ENCODE results near the gene ACOT7. TPM values are rescaled to one million over a fixed set of nuclear protein-coding genes. Genes with fewer than 3 reads are reported as not detected.

Gene ACOT7
- total RNA-seq, 1 experiment from 2014 or later: 151 TPM

DNA sequence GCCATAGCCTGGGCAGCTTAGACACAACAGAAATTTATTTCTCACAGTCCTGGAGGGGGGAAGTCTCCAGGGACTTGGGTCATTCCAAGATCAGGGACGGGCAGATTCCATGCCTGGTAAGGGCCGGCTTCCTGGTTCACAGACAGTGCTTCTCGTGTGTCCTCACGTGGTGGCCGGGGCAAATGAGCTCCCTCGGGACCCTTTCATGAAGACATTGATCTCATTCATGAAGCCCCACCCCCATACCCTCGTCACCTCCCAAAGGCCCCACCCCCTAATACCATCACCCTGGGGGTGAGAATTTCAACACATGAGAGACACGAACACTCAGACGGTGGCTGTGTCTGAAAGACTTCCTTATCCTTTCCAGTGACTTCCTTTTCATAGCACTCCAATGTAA, 51.5 kb downstream of the ACOT7 start:
- CTCF ChIA-PET: interaction anchor here (1.0 to 8.6 kb wide), 4 partner anchors 16 to 103 kb away, joined by 3 to 112 read pairs (median 12); partner anchors contain the start of gene HES3
- TF ChIP-seq, protein P1, sequence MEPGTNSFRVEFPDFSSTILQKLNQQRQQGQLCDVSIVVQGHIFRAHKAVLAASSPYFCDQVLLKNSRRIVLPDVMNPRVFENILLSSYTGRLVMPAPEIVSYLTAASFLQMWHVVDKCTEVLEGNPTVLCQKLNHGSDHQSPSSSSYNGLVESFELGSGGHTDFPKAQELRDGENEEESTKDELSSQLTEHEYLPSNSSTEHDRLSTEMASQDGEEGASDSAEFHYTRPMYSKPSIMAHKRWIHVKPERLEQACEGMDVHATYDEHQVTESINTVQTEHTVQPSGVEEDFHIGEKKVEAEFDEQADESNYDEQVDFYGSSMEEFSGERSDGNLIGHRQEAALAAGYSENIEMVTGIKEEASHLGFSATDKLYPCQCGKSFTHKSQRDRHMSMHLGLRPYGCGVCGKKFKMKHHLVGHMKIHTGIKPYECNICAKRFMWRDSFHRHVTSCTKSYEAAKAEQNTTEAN (CRISPR knock-in tag; IDR thresholded peaks at IDR 0.05): no peak
- peak overlapping the region; percentile 57; the same call in 1 of the 2 replicates for H3K27ac Mint-ChIP-seq
- no peak overlapping the region for H3K4me3 Mint-ChIP-seq
- H3K27me3 Mint-ChIP-seq (ENCODE audit: low read depth): no peaks in the 10 kb centered on the region
- H3K36me3 Mint-ChIP-seq: peaks cover 3% of the 10 kb centered on the region; the same call in 1 of the 2 replicates
- DNase-seq (ENCODE audit: low spot score) (no peak), ATAC-seq (no peak)
- no peaks in the 10 kb centered on the region for H3K9me3 Mint-ChIP-seq
- POLR2A ChIA-PET: no interaction called here
- peaks cover 18% of the 10 kb centered on the region for H3K4me1 Mint-ChIP-seq

DNA sequence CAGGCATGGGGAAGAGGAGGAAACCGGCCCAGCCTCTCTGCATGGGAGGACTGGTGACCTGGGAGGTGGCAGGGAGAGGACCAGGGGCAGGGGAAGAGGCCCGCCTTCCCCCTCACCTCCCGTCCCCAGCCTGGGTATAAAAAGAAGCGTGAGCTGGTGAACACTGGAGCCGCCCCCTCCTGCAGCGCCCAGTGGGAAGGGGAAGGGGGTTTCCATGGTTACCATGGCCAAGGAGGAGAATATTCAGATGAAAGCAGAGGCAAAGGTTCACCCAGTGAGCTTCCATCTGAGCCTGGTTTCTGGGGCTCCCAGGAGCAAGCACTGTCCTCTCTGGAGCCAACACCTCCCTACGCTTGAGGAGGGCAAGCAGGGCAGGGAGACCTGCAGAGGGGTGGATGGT, 54.9 kb downstream of the ACOT7 start:
- ChIA-PET POLR2A (interaction anchor here (1.1 to 1.2 kb wide), 2 partner anchors 55 to 93 kb away, joined by 3 read pairs; partner anchors contain the start of gene ACOT7), CTCF (interaction anchor here (0.6 to 8.6 kb wide), 18 partner anchors 9 to 211 kb away, joined by 3 to 112 read pairs (median 5); partner anchors contain the start of genes HES2, HES3 and RNF207)
- DNase-seq (ENCODE audit: low spot score) (no peak), ATAC-seq (no peak; the same call in 1 of the 2 replicates)
- Mint-ChIP-seq H3K4me3 (no peak overlapping the region), H3K27me3 (ENCODE audit: low read depth) (no peaks in the 10 kb centered on the region), H3K36me3 (peaks cover 3% of the 10 kb centered on the region; the same call in 1 of the 2 replicates), H3K4me1 (peaks cover 28% of the 10 kb centered on the region), H3K27ac (peak overlapping the region; percentile 32; the same call in 1 of the 2 replicates), H3K9me3 (no peaks in the 10 kb centered on the region)
- TF ChIP-seq FOXJ3 (CRISPR knock-in tag; IDR thresholded peaks at IDR 0.05; ENCODE audit: borderline replicate concordance): no peak
- TF ChIP-seq, protein P2, sequence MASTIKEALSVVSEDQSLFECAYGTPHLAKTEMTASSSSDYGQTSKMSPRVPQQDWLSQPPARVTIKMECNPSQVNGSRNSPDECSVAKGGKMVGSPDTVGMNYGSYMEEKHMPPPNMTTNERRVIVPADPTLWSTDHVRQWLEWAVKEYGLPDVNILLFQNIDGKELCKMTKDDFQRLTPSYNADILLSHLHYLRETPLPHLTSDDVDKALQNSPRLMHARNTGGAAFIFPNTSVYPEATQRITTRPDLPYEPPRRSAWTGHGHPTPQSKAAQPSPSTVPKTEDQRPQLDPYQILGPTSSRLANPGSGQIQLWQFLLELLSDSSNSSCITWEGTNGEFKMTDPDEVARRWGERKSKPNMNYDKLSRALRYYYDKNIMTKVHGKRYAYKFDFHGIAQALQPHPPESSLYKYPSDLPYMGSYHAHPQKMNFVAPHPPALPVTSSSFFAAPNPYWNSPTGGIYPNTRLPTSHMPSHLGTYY (CRISPR knock-in tag; IDR thresholded peaks at IDR 0.05): no peak
- TF ChIP-seq FOXP1 (CRISPR knock-in tag; IDR thresholded peaks at IDR 0.05; ENCODE audit: borderline replicate concordance): no peak
- TF ChIP-seq CBFB (CRISPR knock-in tag; IDR thresholded peaks at IDR 0.05; ENCODE audit: low read depth): no peak
- no peak for TF ChIP-seq SMAD3 (CRISPR knock-in tag; IDR thresholded peaks at IDR 0.05; ENCODE audit: borderline replicate concordance)
- TF ChIP-seq, protein P3, sequence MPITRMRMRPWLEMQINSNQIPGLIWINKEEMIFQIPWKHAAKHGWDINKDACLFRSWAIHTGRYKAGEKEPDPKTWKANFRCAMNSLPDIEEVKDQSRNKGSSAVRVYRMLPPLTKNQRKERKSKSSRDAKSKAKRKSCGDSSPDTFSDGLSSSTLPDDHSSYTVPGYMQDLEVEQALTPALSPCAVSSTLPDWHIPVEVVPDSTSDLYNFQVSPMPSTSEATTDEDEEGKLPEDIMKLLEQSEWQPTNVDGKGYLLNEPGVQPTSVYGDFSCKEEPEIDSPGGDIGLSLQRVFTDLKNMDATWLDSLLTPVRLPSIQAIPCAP (CRISPR knock-in tag; IDR thresholded peaks at IDR 0.05): no peak
- TF ChIP-seq, protein P4, sequence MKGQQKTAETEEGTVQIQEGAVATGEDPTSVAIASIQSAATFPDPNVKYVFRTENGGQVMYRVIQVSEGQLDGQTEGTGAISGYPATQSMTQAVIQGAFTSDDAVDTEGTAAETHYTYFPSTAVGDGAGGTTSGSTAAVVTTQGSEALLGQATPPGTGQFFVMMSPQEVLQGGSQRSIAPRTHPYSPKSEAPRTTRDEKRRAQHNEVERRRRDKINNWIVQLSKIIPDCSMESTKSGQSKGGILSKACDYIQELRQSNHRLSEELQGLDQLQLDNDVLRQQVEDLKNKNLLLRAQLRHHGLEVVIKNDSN (CRISPR knock-in tag; IDR thresholded peaks at IDR 0.05): no peak
- TF ChIP-seq ZNF121 (CRISPR knock-in tag; IDR thresholded peaks at IDR 0.05): no peak
- no peak for TF ChIP-seq MYBL2 (CRISPR knock-in tag; IDR thresholded peaks at IDR 0.05)
- no peak for TF ChIP-seq ESRRA (CRISPR knock-in tag; IDR thresholded peaks at IDR 0.05; ENCODE audit: borderline replicate concordance)
- TF ChIP-seq, protein P5, sequence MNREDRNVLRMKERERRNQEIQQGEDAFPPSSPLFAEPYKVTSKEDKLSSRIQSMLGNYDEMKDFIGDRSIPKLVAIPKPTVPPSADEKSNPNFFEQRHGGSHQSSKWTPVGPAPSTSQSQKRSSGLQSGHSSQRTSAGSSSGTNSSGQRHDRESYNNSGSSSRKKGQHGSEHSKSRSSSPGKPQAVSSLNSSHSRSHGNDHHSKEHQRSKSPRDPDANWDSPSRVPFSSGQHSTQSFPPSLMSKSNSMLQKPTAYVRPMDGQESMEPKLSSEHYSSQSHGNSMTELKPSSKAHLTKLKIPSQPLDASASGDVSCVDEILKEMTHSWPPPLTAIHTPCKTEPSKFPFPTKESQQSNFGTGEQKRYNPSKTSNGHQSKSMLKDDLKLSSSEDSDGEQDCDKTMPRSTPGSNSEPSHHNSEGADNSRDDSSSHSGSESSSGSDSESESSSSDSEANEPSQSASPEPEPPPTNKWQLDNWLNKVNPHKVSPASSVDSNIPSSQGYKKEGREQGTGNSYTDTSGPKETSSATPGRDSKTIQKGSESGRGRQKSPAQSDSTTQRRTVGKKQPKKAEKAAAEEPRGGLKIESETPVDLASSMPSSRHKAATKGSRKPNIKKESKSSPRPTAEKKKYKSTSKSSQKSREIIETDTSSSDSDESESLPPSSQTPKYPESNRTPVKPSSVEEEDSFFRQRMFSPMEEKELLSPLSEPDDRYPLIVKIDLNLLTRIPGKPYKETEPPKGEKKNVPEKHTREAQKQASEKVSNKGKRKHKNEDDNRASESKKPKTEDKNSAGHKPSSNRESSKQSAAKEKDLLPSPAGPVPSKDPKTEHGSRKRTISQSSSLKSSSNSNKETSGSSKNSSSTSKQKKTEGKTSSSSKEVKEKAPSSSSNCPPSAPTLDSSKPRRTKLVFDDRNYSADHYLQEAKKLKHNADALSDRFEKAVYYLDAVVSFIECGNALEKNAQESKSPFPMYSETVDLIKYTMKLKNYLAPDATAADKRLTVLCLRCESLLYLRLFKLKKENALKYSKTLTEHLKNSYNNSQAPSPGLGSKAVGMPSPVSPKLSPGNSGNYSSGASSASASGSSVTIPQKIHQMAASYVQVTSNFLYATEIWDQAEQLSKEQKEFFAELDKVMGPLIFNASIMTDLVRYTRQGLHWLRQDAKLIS (CRISPR knock-in tag; IDR thresholded peaks at IDR 0.05; ENCODE audit: borderline replicate concordance): no peak
- no peak for TF ChIP-seq KAT7 (CRISPR knock-in tag; IDR thresholded peaks at IDR 0.05; ENCODE audit: borderline replicate concordance)
- no peak for TF ChIP-seq OVOL2 (CRISPR knock-in tag; IDR thresholded peaks at IDR 0.05; ENCODE audit: borderline replicate concordance)
